Sigmoid colon (tissue), 3 donors: ENCODE data around the gene TOM1.

Experiments
- POLR2A ChIP-seq, 2 donors: fragments of 450-650 bp; IDR thresholded peaks; one replicate each; pipeline ENCODE4 v1.6.1; 2016; ENCODE audit warnings: antibody characterized with exemption in 2 of 2, mild to moderate bottlenecking in 2 of 2, moderate library complexity in 2 of 2
- TF ChIP-seq, protein P1 (sequence below), 4 experiments: fragments of 450-650 bp in 3 of 4; fragments of 200-600 bp in 1 of 4; IDR thresholded peaks; one replicate each; pipeline ENCODE4 v1.5.1; 2016 to 2019; ENCODE audit warnings: antibody characterized with exemption in 4 of 4, mild to moderate bottlenecking in 3 of 4, moderate library complexity in 2 of 4

DNA sequence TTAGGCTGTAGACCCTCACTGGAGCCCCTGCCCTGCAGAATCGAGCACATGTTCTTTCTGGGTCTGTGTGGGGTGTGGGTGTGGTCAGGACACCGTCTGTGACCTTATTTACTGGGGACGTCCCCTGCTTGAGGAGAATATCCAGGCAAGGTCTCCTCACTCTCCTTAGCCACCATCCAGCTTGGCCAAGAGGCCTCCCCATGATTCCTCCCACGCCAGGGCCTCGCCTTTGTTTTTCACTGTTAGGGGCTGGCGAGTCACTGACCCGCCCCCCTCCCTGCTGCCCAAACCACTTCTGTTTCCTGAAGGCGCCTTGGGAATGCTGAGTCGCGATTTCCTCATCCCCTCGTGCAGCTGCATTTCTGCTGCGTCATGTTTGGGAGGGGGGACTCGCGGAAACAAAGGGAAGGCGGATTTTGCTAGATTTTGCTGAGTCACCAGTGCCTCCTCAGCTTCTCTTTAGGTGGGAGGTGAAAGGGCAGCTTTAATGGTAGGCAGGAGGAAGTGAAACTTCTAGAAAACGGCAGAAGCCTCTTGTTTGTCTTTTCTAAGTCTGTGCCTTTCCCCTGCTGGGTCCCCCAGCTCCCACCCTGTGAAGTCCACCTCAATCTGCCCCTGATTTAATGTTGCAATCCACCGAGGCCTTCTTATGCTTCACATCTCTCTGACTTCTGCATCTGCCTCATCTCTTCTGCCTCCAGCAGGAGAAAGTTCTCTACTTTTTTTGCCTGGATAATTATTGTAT lies 77.2 kb downstream of the TOM1 start:
- TF ChIP-seq, protein P1, sequence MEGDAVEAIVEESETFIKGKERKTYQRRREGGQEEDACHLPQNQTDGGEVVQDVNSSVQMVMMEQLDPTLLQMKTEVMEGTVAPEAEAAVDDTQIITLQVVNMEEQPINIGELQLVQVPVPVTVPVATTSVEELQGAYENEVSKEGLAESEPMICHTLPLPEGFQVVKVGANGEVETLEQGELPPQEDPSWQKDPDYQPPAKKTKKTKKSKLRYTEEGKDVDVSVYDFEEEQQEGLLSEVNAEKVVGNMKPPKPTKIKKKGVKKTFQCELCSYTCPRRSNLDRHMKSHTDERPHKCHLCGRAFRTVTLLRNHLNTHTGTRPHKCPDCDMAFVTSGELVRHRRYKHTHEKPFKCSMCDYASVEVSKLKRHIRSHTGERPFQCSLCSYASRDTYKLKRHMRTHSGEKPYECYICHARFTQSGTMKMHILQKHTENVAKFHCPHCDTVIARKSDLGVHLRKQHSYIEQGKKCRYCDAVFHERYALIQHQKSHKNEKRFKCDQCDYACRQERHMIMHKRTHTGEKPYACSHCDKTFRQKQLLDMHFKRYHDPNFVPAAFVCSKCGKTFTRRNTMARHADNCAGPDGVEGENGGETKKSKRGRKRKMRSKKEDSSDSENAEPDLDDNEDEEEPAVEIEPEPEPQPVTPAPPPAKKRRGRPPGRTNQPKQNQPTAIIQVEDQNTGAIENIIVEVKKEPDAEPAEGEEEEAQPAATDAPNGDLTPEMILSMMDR (IDR thresholded peaks at IDR 0.05): no peak
- no peak for TF ChIP-seq POLR2A (IDR thresholded peaks at IDR 0.05)
